ENCODE measurements around the gene PBLD.
"Not testable (repeated sequence)": the region's sequence is repeated elsewhere in the genome, so short reads cannot be mapped to it uniquely, and the experiment has no call there.

The PBLD gene

GRCh38 chr10:68327889-68328786 is 4.6 kb downstream of the PBLD start:
- H3K4me2 ChIP-seq (ENCODE audit: low read length) = peak overlapping the region; percentile 84
- peak overlapping the region; percentile 72 for H3K4me3 ChIP-seq (ENCODE audit: low read length)
- H3K27ac ChIP-seq (ENCODE audit: low read depth, low read length) = peak overlapping the region; percentile 44

GRCh38 chr10:68324396-68324795 is 8.3 kb downstream of the PBLD start:
- not testable (repeated sequence) for H3K79me2 ChIP-seq (ENCODE audit: control insufficient read depth, low read length); H3K27ac ChIP-seq (ENCODE audit: low read depth, low read length); H4K20me1 ChIP-seq (ENCODE audit: control insufficient read depth, insufficient read depth, low read depth, low read length); H3K4me3 ChIP-seq (ENCODE audit: low read length); H3K36me3 ChIP-seq (ENCODE audit: control insufficient read depth, low read length); H3K9me3 ChIP-seq (ENCODE audit: control insufficient read depth, insufficient read depth, low read length); H3K9me2 ChIP-seq (replicated peaks; ENCODE audit: control insufficient read depth, low read length); H3K4me2 ChIP-seq (ENCODE audit: low read length); H3F3A ChIP-seq (ENCODE audit: control insufficient read depth, insufficient read depth); H3K27me3 ChIP-seq (ENCODE audit: control insufficient read depth, low read length)
- H3K4me1 ChIP-seq (ENCODE audit: control insufficient read depth, low read length) = peaks cover 21% of the 10 kb centered on the region

More at GRCh38 chr10:68327889-68328786, 4.6 kb downstream of the PBLD start:
- H3K9me3 ChIP-seq (ENCODE audit: control insufficient read depth, insufficient read depth, low read length) = no peaks in the 10 kb centered on the region
- no peaks in the 10 kb centered on the region for H3K9me2 ChIP-seq (replicated peaks; ENCODE audit: control insufficient read depth, low read length)
- H4K20me1 ChIP-seq (ENCODE audit: control insufficient read depth, insufficient read depth, low read depth, low read length) = peaks cover 1% of the 10 kb centered on the region; the same call in 1 of the 2 replicates
- H3K27me3 ChIP-seq (ENCODE audit: control insufficient read depth, low read length) = no peaks in the 10 kb centered on the region
- H3K79me2 ChIP-seq (ENCODE audit: control insufficient read depth, low read length) = peaks cover 24% of the 10 kb centered on the region
- peaks cover 43% of the 10 kb centered on the region for H3K4me1 ChIP-seq (ENCODE audit: control insufficient read depth, low read length)
- peaks cover 12% of the 10 kb centered on the region for H3K36me3 ChIP-seq (ENCODE audit: control insufficient read depth, low read length)
- peaks cover 11% of the 10 kb centered on the region; the same call in 1 of the 2 replicates for H3F3A ChIP-seq (ENCODE audit: control insufficient read depth, insufficient read depth)
- TF ChIP-seq, protein P1, sequence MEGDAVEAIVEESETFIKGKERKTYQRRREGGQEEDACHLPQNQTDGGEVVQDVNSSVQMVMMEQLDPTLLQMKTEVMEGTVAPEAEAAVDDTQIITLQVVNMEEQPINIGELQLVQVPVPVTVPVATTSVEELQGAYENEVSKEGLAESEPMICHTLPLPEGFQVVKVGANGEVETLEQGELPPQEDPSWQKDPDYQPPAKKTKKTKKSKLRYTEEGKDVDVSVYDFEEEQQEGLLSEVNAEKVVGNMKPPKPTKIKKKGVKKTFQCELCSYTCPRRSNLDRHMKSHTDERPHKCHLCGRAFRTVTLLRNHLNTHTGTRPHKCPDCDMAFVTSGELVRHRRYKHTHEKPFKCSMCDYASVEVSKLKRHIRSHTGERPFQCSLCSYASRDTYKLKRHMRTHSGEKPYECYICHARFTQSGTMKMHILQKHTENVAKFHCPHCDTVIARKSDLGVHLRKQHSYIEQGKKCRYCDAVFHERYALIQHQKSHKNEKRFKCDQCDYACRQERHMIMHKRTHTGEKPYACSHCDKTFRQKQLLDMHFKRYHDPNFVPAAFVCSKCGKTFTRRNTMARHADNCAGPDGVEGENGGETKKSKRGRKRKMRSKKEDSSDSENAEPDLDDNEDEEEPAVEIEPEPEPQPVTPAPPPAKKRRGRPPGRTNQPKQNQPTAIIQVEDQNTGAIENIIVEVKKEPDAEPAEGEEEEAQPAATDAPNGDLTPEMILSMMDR (IDR thresholded peaks at IDR 0.05; ENCODE audit: low read depth, low read length, poor library complexity, severe bottlenecking) = no peak
- no peak for TF ChIP-seq EZH2phosphoT487 (IDR thresholded peaks at IDR 0.05; ENCODE audit: borderline replicate concordance, low read length)

GRCh38 chr10:68318331-68319059 is 14.2 kb downstream of the PBLD start:
- Histone ChIP-seq H3K9me2 (replicated peaks; ENCODE audit: control insufficient read depth, low read length) (no peaks in the 10 kb centered on the region), H3K27me3 (ENCODE audit: control insufficient read depth, low read length) (no peaks in the 10 kb centered on the region), H3K79me2 (ENCODE audit: control insufficient read depth, low read length) (no peaks in the 10 kb centered on the region), H4K20me1 (ENCODE audit: control insufficient read depth, insufficient read depth, low read depth, low read length) (no peaks in the 10 kb centered on the region), H3K4me3 (ENCODE audit: low read length) (no peak overlapping the region), H3K9me3 (ENCODE audit: control insufficient read depth, insufficient read depth, low read length) (peaks cover 6% of the 10 kb centered on the region; the same call in 1 of the 2 replicates), H3K4me2 (ENCODE audit: low read length) (no peak overlapping the region), H3K4me1 (ENCODE audit: control insufficient read depth, low read length) (peaks cover 6% of the 10 kb centered on the region), H3F3A (ENCODE audit: control insufficient read depth, insufficient read depth) (no peaks in the 10 kb centered on the region), H3K36me3 (ENCODE audit: control insufficient read depth, low read length) (no peaks in the 10 kb centered on the region), H3K27ac (ENCODE audit: low read depth, low read length) (no peak overlapping the region)
- no peak for TF ChIP-seq EZH2phosphoT487 (IDR thresholded peaks at IDR 0.05; ENCODE audit: borderline replicate concordance, low read length)
- TF ChIP-seq, protein P1 (IDR thresholded peaks at IDR 0.05; ENCODE audit: low read depth, low read length, poor library complexity, severe bottlenecking) = no peak
